PC-9 (cell line): Measurements from ENCODE around the gene OPN3. TPM values are rescaled to one million over a fixed set of nuclear protein-coding genes. Genes with fewer than 3 reads are reported as not detected.

Source experiments
- BruUV-seq: library from RNA; stranded (reverse); fragments of 400-500 nt; replicated peaks from 2 replicates; lab custom pipeline; 2021; lab: Mats Ljungman, UMichigan
- CTCF ChIA-PET: fragments of 300-600 bp; sonication (Branson Sonifier 250); formaldehyde crosslinking; loops from one replicate; lab custom pipeline; 2022; ENCODE audit warnings: antibody characterized with exemption; lab: Charles Lee
- POLR2A ChIA-PET: fragments of 300-600 bp; sonication (Branson Sonifier 250); formaldehyde crosslinking; loops from one replicate; lab custom pipeline; 2022; ENCODE audit warnings: antibody characterized with exemption; ENCODE audit not compliant: unreplicated experiment; lab: Charles Lee
- DNase-seq, 2 experiments: peaks; one replicate each; pipeline versions ENCODE4 v3.0.0 to v3.0.0-alpha.2; 2015 to 2022; ENCODE audit warnings: mixed read lengths in 1 of 2
- H2AFZ ChIP-seq: fragments of 200-600 bp; sonication (generic); 2 replicates; pipeline ENCODE4 v1.8.1; 2017; ENCODE audit warnings: antibody characterized with exemption
- H3F3A ChIP-seq: fragments of 200-600 bp; sonication (generic); 2 replicates; pipeline ENCODE4 v1.8.1; 2017; ENCODE audit warnings: antibody characterized with exemption, mild to moderate bottlenecking, low read depth; ENCODE audit not compliant: insufficient read depth
- H3K27ac ChIP-seq: fragments of 200-600 bp; sonication (generic); 2 replicates; pipeline ENCODE4 v1.6.1; 2016; ENCODE audit warnings: mixed run types
- H3K27me3 ChIP-seq: fragments of 200-600 bp; sonication (generic); 2 replicates; pipeline ENCODE4 v1.6.1; 2016; ENCODE audit warnings: low read depth, mixed run types; ENCODE audit not compliant: insufficient read depth
- H3K36me3 ChIP-seq: fragments of 200-600 bp; sonication (generic); 2 replicates; pipeline ENCODE4 v1.6.1; 2016; ENCODE audit warnings: low read depth, mixed run types
- H3K4me1 ChIP-seq: fragments of 200-600 bp; sonication (generic); replicated peaks from 2 replicates; pipeline ENCODE4 v1.6.1; 2016; ENCODE audit warnings: mixed run types; ENCODE audit not compliant: insufficient read depth
- H3K4me2 ChIP-seq: fragments of 200-600 bp; sonication (generic); 2 replicates; pipeline ENCODE4 v1.6.1; 2017; ENCODE audit warnings: mixed run types
- H3K4me3 ChIP-seq: fragments of 200-600 bp; sonication (generic); 2 replicates; pipeline ENCODE4 v1.6.1; 2016; ENCODE audit warnings: mixed run types
- H3K79me2 ChIP-seq: fragments of 200-600 bp; sonication (generic); 2 replicates; pipeline ENCODE4 v1.6.1; 2017; ENCODE audit warnings: low read depth, mixed run types
- H3K9me2 ChIP-seq: fragments of 200-600 bp; sonication (generic); 2 replicates; pipeline ENCODE4 v1.8.1; 2017; ENCODE audit warnings: mild to moderate bottlenecking; ENCODE audit not compliant: insufficient read depth
- H3K9me3 ChIP-seq: fragments of 200-600 bp; sonication (generic); 2 replicates; pipeline ENCODE4 v1.8.1; 2016; ENCODE audit warnings: low read depth; ENCODE audit not compliant: insufficient read depth
- H4K20me1 ChIP-seq: fragments of 200-600 bp; sonication (generic); 2 replicates; pipeline ENCODE4 v1.8.1; 2017; ENCODE audit not compliant: insufficient read depth
- CTCF ChIP-seq: fragments of 200-600 bp; sonication (generic); conservative IDR thresholded peaks from 2 replicates; pipeline ENCODE4 v1.6.1; 2017; ENCODE audit warnings: mixed run types, antibody characterized with exemption, mild to moderate bottlenecking, moderate library complexity
- EZH2 ChIP-seq: fragments of 200-600 bp; sonication (generic); IDR thresholded peaks from 2 replicates; pipeline ENCODE4 v1.8.0; 2017; ENCODE audit warnings: antibody characterized with exemption, low read depth
- intact Hi-C: fragments of 100-400 bp; cut with micrococcal nuclease; formaldehyde crosslinking; loops from one replicate; pipeline ENCODE4 v1.10.0; 2022; ENCODE audit not compliant: unreplicated experiment
- total RNA-seq: library from RNA; stranded (reverse); gene quantifications from 2 replicates; pipeline ENCODE4 v1.2.3, GENCODE V29; 2021

Gene OPN3
- total RNA-seq, 1 experiment from 2014 or later: 62.7 TPM

- Histone ChIP-seq H3K4me2 (no peak overlapping the region), H2AFZ (no peak overlapping the region), H3K9me2 (no peaks in the 10 kb centered on the region), H3K79me2 (no peaks in the 10 kb centered on the region), H3K27me3 (no peaks in the 10 kb centered on the region), H3K27ac (no peak overlapping the region), H3K9me3 (no peaks in the 10 kb centered on the region), H3K4me1 (peaks cover 11% of the 10 kb centered on the region), H3F3A (0 out of 2 replicates have a peak, but pooled peaks cover 6% of the 10 kb centered on the region), H3K36me3 (no peaks in the 10 kb centered on the region), H3K4me3 (no peak overlapping the region), H4K20me1 (no peaks in the 10 kb centered on the region)
- CTCF ChIA-PET: no interaction called here
- BruUV-seq: no TSS peak
- no peak for TF ChIP-seq CTCF
- TF ChIP-seq EZH2: no peak
- DNase-seq: peak in 1 of 2 experiments; percentile 46
- POLR2A ChIA-PET: no interaction called here
- intact Hi-C loops: no loop called here
Observed at GRCh38 chr1:241658081-241658793, 18.1 kb upstream of the OPN3 start.

- Histone ChIP-seq H3K27me3 (no peaks in the 10 kb centered on the region), H3K4me1 (peaks cover 11% of the 10 kb centered on the region), H3K9me2 (no peaks in the 10 kb centered on the region), H2AFZ (no peak overlapping the region), H3K79me2 (no peaks in the 10 kb centered on the region), H3K4me3 (no peak overlapping the region), H4K20me1 (no peaks in the 10 kb centered on the region), H3K27ac (no peak overlapping the region), H3K9me3 (no peaks in the 10 kb centered on the region), H3K4me2 (no peak overlapping the region), H3F3A (0 out of 2 replicates have a peak, but pooled peaks cover 6% of the 10 kb centered on the region), H3K36me3 (no peaks in the 10 kb centered on the region)
- CTCF ChIA-PET: no interaction called here
- BruUV-seq: no TSS peak
- no peak for DNase-seq
- intact Hi-C loops: no loop called here
- TF ChIP-seq CTCF (no peak), EZH2 (no peak)
- POLR2A ChIA-PET: no interaction called here
Observed at GRCh38 chr1:241654641-241655040, 14.5 kb upstream of the OPN3 start.

GRCh38 chr1:241654019-241654418, 13.8 kb upstream of the OPN3 start:
- no peaks in the 10 kb centered on the region for H3K36me3 ChIP-seq
- no peaks in the 10 kb centered on the region for H3K9me3 ChIP-seq
- H3K27me3 ChIP-seq: no peaks in the 10 kb centered on the region
- H3K79me2 ChIP-seq: no peaks in the 10 kb centered on the region
- no TSS peak for BruUV-seq
- no peak for DNase-seq
- intact Hi-C loops: no loop called here
- CTCF ChIA-PET: no interaction called here
- peaks cover 11% of the 10 kb centered on the region for H3K4me1 ChIP-seq
- POLR2A ChIA-PET: no interaction called here
- no peaks in the 10 kb centered on the region for H4K20me1 ChIP-seq
- no peak for TF ChIP-seq EZH2
- TF ChIP-seq CTCF: no peak
- no peak overlapping the region for H2AFZ ChIP-seq
- no peak overlapping the region for H3K4me3 ChIP-seq
- H3K9me2 ChIP-seq: no peaks in the 10 kb centered on the region
- H3F3A ChIP-seq: 0 out of 2 replicates have a peak, but pooled peaks cover 6% of the 10 kb centered on the region
- H3K4me2 ChIP-seq: no peak overlapping the region
- no peak overlapping the region for H3K27ac ChIP-seq
